Stomach (tissue), 9 donors: Measurements from ENCODE around the gene FHOD3. TPM values are rescaled to one million over a fixed set of nuclear protein-coding genes. Genes with fewer than 3 reads are reported as not detected.

Experiments used
- DNase-seq, 2 donors: peaks; one replicate each; pipeline versions ENCODE4 v3.0.0 to v3.0.0-alpha.2; 2013 to 2019
- H3K27ac ChIP-seq, 5 donors: fragments of 200-600 bp in 4 of 5; sonication (generic) in 4 of 5; one replicate each; pipeline ENCODE4 v1.5.1; 2013 to 2019; ENCODE audit warnings: mild to moderate bottlenecking in 1 of 5, moderate library complexity in 1 of 5
- H3K27me3 ChIP-seq, 3 donors: fragments of 200-600 bp; sonication (generic); one replicate each; pipeline ENCODE4 v1.5.1; 2017 to 2019; ENCODE audit warnings: mixed run types in 1 of 3
- H3K36me3 ChIP-seq, 4 donors: fragments of 200-600 bp; sonication (generic); 1 replicate in 3 of 4; 2 replicates in 1 of 4; pipeline ENCODE4 v1.5.1; 2016 to 2019
- H3K4me1 ChIP-seq, 4 donors: fragments of 200-600 bp; sonication (generic); one replicate each; pipeline ENCODE4 v1.5.1; 2016 to 2019
- H3K4me3 ChIP-seq, 4 donors: fragments of 200-600 bp; sonication (generic) in 3 of 4; one replicate each; pipeline ENCODE4 v1.5.1; 2016 to 2019; ENCODE audit warnings: mild to moderate bottlenecking in 1 of 4
- H3K9me3 ChIP-seq, 4 donors: fragments of 200-600 bp; sonication (generic); one replicate each; pipeline ENCODE4 v1.5.1; 2016 to 2019
- CTCF ChIP-seq, 7 experiments: fragments of 450-650 bp in 4 of 7; fragments of 200-600 bp in 3 of 7; sonication (generic) in 3 of 7; IDR thresholded peaks; one replicate each; pipeline ENCODE4 v1.5.1; 2016 to 2019; ENCODE audit warnings: antibody characterized with exemption in 7 of 7, control low read depth in 2 of 7, mild to moderate bottlenecking in 1 of 7
- EP300 ChIP-seq: sonication (generic); formaldehyde crosslinking; IDR thresholded peaks from one replicate; pipeline ENCODE4 v1.6.1; 2017; ENCODE audit warnings: antibody characterized with exemption
- POLR2A ChIP-seq, 4 donors: fragments of 450-650 bp; IDR thresholded peaks; one replicate each; pipeline ENCODE4 v1.6.1; 2016; ENCODE audit warnings: antibody characterized with exemption in 4 of 4, control low read depth in 2 of 4, mild to moderate bottlenecking in 1 of 4, moderate library complexity in 1 of 4
- POLR2AphosphoS5 ChIP-seq, 3 donors: sonication (generic); formaldehyde crosslinking; IDR thresholded peaks; one replicate each; pipeline ENCODE4 v1.6.1; 2016; ENCODE audit warnings: antibody characterized with exemption in 3 of 3
- WGBS, 5 donors: extraction: QIAGEN DNeasy Blood & Tissue Kit in 3 of 5; methylation state at CpG; one replicate each; pipeline versions ENCODE4 v1.1.5 to v1.1.7; 2013 to 2018; 5-methylcytosine and 5-hydroxymethylcytosine counted together
- intact Hi-C: fragments of 100-400 bp; cut with DNase I; formaldehyde crosslinking; loops from one replicate; pipeline ENCODE4 v1.15.1; 2023; ENCODE audit warnings: low total_unique reads
- polyA plus RNA-seq, 3 donors: library from polyadenylated mRNA; stranded (reverse); fragments of 200-250 nt; gene quantifications; one replicate each; pipeline ENCODE4 v1.2.3, GENCODE V29; 2013
- total RNA-seq, 5 donors: library from RNA; depleted of rRNA; stranded (reverse); fragments of >200 nt; gene quantifications; one replicate each; pipeline versions ENCODE4 v1.1.0 to v1.2.3, GENCODE V29; 2014 to 2016
- donor health status: healthy with polysubstance abuse.
- donor health status: Bipolar disorder and iron deficiency.
- donor health status: healthy.

Gene FHOD3
- total and polyA plus RNA-seq, 8 donors: under 0.01 to 9.1 (median 4.6) TPM

- 63 to 82% (median 75%) methylated on average over 3 of the region's 3 CpGs for WGBS, 5 donors
- Histone ChIP-seq H3K27ac (no peak overlapping the region), H3K4me3 (no peak overlapping the region), H3K4me1 (peaks cover 0 to 14% (median 0%) of the 10 kb centered on the region in 4 donors), H3K9me3 (peaks cover 0 to 10% (median 5%) of the 10 kb centered on the region in 4 donors), H3K36me3 (no peaks in the 10 kb centered on the region), H3K27me3 (no peaks in the 10 kb centered on the region)
- intact Hi-C loops: no loop called here
- DNase-seq: no peak
- TF ChIP-seq POLR2AphosphoS5 (IDR thresholded peaks at IDR 0.05) (no peak), POLR2A (IDR thresholded peaks at IDR 0.05) (no peak), EP300 (no peak), CTCF (IDR thresholded peaks at IDR 0.05) (no peak)
These were observed 377.6 kb downstream of the FHOD3 start for GRCh38 chr18:36675076-36675475.

- H3K4me3 ChIP-seq: no peak overlapping the region
- H3K27me3 ChIP-seq: no peaks in the 10 kb centered on the region
- H3K4me1 ChIP-seq: peaks cover 0 to 14% (median 0%) of the 10 kb centered on the region in 4 donors
- WGBS, 5 donors: 49 to 81% (median 60%) methylated on average over 2 of the region's 2 CpGs
- peaks cover 0 to 10% (median 5%) of the 10 kb centered on the region in 4 donors for H3K9me3 ChIP-seq
- no peaks in the 10 kb centered on the region for H3K36me3 ChIP-seq
- H3K27ac ChIP-seq: no peak overlapping the region
- DNase-seq: no peak
- intact Hi-C loops: no loop called here
- no peak for TF ChIP-seq EP300
- no peak for TF ChIP-seq CTCF (IDR thresholded peaks at IDR 0.05)
- no peak for TF ChIP-seq POLR2AphosphoS5 (IDR thresholded peaks at IDR 0.05)
- no peak for TF ChIP-seq POLR2A (IDR thresholded peaks at IDR 0.05)
These were observed 378.0 kb downstream of the FHOD3 start for GRCh38 chr18:36675542-36675941.

- intact Hi-C loops: no loop called here
- no peak overlapping the region for H3K4me3 ChIP-seq
- DNase-seq: no peak
- TF ChIP-seq POLR2AphosphoS5 (IDR thresholded peaks at IDR 0.05) (no peak), POLR2A (IDR thresholded peaks at IDR 0.05) (no peak), EP300 (no peak), CTCF (IDR thresholded peaks at IDR 0.05) (no peak)
- H3K36me3 ChIP-seq: no peaks in the 10 kb centered on the region
- H3K27ac ChIP-seq: no peak overlapping the region
- H3K4me1 ChIP-seq: peaks cover 0 to 14% (median 0%) of the 10 kb centered on the region in 4 donors
- peaks cover 0 to 10% (median 5%) of the 10 kb centered on the region in 4 donors for H3K9me3 ChIP-seq
- H3K27me3 ChIP-seq: no peaks in the 10 kb centered on the region
- 0 to 43% (median 0%) methylated on average over 1 of the region's 1 CpG for WGBS, 5 donors
These were observed 379.1 kb downstream of the FHOD3 start for GRCh38 chr18:36676629-36677028.

- intact Hi-C loops: loop anchor here (10.0 kb wide), 1 partner anchor 75 kb away; no protein-coding TSS in a partner anchor
- H3K27me3 ChIP-seq: no peaks in the 10 kb centered on the region
- H3K9me3 ChIP-seq: peaks cover 0 to 24% (median 10%) of the 10 kb centered on the region in 4 donors
- no peak overlapping the region for H3K27ac ChIP-seq
- TF ChIP-seq CTCF (IDR thresholded peaks at IDR 0.05): no peak
- TF ChIP-seq POLR2AphosphoS5 (IDR thresholded peaks at IDR 0.05): no peak
- TF ChIP-seq EP300: no peak
- no peak for TF ChIP-seq POLR2A (IDR thresholded peaks at IDR 0.05)
- H3K4me1 ChIP-seq: no peaks in the 10 kb centered on the region
- H3K4me3 ChIP-seq: no peak overlapping the region
- DNase-seq: no peak
- H3K36me3 ChIP-seq: no peaks in the 10 kb centered on the region
These were observed 382.5 kb downstream of the FHOD3 start for GRCh38 chr18:36680042-36680441.
